ENCODE results near the gene KRT20. TPM values are rescaled to one million over a fixed set of nuclear protein-coding genes. Genes with fewer than 3 reads are reported as not detected.

The KRT20 gene
- total RNA-seq, 1 experiment from 2014 or later = 1.5 TPM

DNA sequence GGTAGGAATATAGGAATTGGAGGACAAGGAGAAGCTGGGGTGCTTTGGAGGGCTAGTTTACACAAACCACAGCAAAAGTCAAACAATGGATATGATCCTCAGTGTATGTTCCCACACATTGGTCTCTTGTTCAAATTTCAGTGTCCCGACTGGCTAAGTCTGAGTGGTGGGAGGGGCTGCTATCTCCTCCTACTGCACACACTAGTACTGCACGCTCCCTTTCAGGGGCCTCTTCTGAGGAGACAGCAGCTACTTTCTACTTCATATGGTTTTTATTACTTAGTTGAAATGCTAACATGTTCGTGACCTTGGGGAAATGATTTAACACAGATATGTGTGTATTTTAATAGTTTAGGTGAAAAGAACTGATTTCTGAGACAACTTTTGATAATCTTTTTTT lies 43.8 kb downstream of the KRT20 start:
- no peak overlapping the region for H2AFZ ChIP-seq (ENCODE audit: low read depth, low read length, poor library complexity, severe bottlenecking)
- no peaks in the 10 kb centered on the region for H3K9me3 ChIP-seq (ENCODE audit: control insufficient read depth in 1 of 2, insufficient read depth in 1 of 2, low read depth in 1 of 2, low read length in 2 of 2)
- ChIA-PET POLR2A (no interaction called here), CTCF (no interaction called here), RAD21 (ENCODE audit: low non-redundant PET in 1 of 2, low total read pairs in 2 of 2, uncharacterized antibody in 2 of 2, unreplicated experiment in 2 of 2) (no interaction called here)
- H3K4me1 ChIP-seq (ENCODE audit: control insufficient read depth in 1 of 2, insufficient read depth in 2 of 2, low read length in 2 of 2) = no peaks in the 10 kb centered on the region
- H3K27me3 ChIP-seq (ENCODE audit: insufficient read depth, low read length) = no peaks in the 10 kb centered on the region
- H3K4me2 ChIP-seq (ENCODE audit: low read length) = no peak overlapping the region
- no peak overlapping the region for H3K9ac ChIP-seq (ENCODE audit: low read length)
- intact Hi-C loops (cut with micrococcal nuclease) = no loop called here
- ATAC-seq (no peak), DNase-seq (ENCODE audit: low read depth, low spot score) (no peak)
- no peak overlapping the region for H3K27ac ChIP-seq (ENCODE audit: low read depth, low read length)
- H3K9me2 ChIP-seq (ENCODE audit: insufficient read depth) = no peaks in the 10 kb centered on the region
- no TSS peak for BruUV-seq (replicated peaks)
- H3K36me3 ChIP-seq (ENCODE audit: control insufficient read depth in 1 of 2, insufficient read depth in 2 of 2, low read length in 2 of 2) = no peaks in the 10 kb centered on the region; a peak in 1 of 4 replicates
- H3K4me3 ChIP-seq (replicated peaks in 1 of 2; ENCODE audit: low read depth in 1 of 2, low read length in 2 of 2) = no peak overlapping the region
- no peaks in the 10 kb centered on the region for H4K20me1 ChIP-seq (ENCODE audit: insufficient read depth)
- no peak for TF ChIP-seq FOSL1 (IDR thresholded peaks at IDR 0.05; ENCODE audit: low read depth)
- TF ChIP-seq, protein P1, sequence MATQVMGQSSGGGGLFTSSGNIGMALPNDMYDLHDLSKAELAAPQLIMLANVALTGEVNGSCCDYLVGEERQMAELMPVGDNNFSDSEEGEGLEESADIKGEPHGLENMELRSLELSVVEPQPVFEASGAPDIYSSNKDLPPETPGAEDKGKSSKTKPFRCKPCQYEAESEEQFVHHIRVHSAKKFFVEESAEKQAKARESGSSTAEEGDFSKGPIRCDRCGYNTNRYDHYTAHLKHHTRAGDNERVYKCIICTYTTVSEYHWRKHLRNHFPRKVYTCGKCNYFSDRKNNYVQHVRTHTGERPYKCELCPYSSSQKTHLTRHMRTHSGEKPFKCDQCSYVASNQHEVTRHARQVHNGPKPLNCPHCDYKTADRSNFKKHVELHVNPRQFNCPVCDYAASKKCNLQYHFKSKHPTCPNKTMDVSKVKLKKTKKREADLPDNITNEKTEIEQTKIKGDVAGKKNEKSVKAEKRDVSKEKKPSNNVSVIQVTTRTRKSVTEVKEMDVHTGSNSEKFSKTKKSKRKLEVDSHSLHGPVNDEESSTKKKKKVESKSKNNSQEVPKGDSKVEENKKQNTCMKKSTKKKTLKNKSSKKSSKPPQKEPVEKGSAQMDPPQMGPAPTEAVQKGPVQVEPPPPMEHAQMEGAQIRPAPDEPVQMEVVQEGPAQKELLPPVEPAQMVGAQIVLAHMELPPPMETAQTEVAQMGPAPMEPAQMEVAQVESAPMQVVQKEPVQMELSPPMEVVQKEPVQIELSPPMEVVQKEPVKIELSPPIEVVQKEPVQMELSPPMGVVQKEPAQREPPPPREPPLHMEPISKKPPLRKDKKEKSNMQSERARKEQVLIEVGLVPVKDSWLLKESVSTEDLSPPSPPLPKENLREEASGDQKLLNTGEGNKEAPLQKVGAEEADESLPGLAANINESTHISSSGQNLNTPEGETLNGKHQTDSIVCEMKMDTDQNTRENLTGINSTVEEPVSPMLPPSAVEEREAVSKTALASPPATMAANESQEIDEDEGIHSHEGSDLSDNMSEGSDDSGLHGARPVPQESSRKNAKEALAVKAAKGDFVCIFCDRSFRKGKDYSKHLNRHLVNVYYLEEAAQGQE (IDR thresholded peaks at IDR 0.05; ENCODE audit: low read depth) = no peak
- no peak for TF ChIP-seq SP1 (IDR thresholded peaks at IDR 0.05; ENCODE audit: low read depth)
- TF ChIP-seq YY1 (IDR thresholded peaks at IDR 0.05; ENCODE audit: extremely low read depth, insufficient replicate concordance, low read depth, low read length) = no peak
- H3K79me2 ChIP-seq (ENCODE audit: insufficient read depth, low read length) = no peaks in the 10 kb centered on the region

DNA sequence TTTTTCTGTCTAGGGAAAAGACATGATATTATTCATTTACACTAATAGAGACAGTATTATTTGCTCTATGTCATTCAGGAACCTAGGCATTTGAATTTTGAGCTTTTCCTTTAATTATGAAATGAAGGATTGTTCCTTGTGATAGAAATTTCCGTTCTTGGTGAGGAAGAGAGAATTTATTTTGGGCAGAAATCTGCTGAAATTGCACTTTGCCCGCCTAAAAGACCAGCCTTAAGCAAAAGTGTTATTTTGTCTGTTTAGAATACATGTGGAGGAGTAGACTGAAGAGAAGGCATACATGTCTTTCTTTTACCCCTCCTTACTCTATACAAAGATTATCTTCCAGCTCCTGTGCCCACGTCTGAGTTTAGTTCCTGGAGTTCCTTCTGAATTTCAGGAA lies 45.8 kb downstream of the KRT20 start:
- POLR2A ChIA-PET = no interaction called here
- BruUV-seq (replicated peaks) = no TSS peak
- intact Hi-C loops (cut with micrococcal nuclease) = no loop called here

More for the DNA sequence above, 45.8 kb downstream of the KRT20 start:
- no peak overlapping the region for H3K27ac ChIP-seq (ENCODE audit: low read depth, low read length)
- H3K9me2 ChIP-seq (ENCODE audit: insufficient read depth) = no peaks in the 10 kb centered on the region
- H2AFZ ChIP-seq (ENCODE audit: low read depth, low read length, poor library complexity, severe bottlenecking) = no peak overlapping the region
- no peak for TF ChIP-seq SIN3A (IDR thresholded peaks at IDR 0.05; ENCODE audit: low read depth)
- TF ChIP-seq, protein P2, sequence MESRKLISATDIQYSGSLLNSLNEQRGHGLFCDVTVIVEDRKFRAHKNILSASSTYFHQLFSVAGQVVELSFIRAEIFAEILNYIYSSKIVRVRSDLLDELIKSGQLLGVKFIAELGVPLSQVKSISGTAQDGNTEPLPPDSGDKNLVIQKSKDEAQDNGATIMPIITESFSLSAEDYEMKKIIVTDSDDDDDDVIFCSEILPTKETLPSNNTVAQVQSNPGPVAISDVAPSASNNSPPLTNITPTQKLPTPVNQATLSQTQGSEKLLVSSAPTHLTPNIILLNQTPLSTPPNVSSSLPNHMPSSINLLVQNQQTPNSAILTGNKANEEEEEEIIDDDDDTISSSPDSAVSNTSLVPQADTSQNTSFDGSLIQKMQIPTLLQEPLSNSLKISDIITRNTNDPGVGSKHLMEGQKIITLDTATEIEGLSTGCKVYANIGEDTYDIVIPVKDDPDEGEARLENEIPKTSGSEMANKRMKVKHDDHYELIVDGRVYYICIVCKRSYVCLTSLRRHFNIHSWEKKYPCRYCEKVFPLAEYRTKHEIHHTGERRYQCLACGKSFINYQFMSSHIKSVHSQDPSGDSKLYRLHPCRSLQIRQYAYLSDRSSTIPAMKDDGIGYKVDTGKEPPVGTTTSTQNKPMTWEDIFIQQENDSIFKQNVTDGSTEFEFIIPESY (IDR thresholded peaks at IDR 0.05; ENCODE audit: extremely low read depth, insufficient replicate concordance, low read length) = no peak
- TF ChIP-seq CEBPB (IDR thresholded peaks at IDR 0.05; ENCODE audit: low read depth) = no peak
- H3K27me3 ChIP-seq (ENCODE audit: insufficient read depth, low read length) = no peaks in the 10 kb centered on the region
- H3K36me3 ChIP-seq (ENCODE audit: control insufficient read depth in 1 of 2, insufficient read depth in 2 of 2, low read length in 2 of 2) = peaks cover under 1 to 10% of the 10 kb centered on the region in 2 experiments; a peak in 1 of 4 replicates
- no peak overlapping the region for H3K9ac ChIP-seq (ENCODE audit: low read length)
- ChIA-PET RAD21 (ENCODE audit: low non-redundant PET in 1 of 2, low total read pairs in 2 of 2, uncharacterized antibody in 2 of 2, unreplicated experiment in 2 of 2) (no interaction called here), CTCF (no interaction called here)
- DNase-seq (ENCODE audit: low read depth, low spot score) (no peak), ATAC-seq (no peak)
- no peak overlapping the region for H3K4me3 ChIP-seq (replicated peaks in 1 of 2; ENCODE audit: low read depth in 1 of 2, low read length in 2 of 2)
- H3K9me3 ChIP-seq (ENCODE audit: control insufficient read depth in 1 of 2, insufficient read depth in 1 of 2, low read depth in 1 of 2, low read length in 2 of 2) = no peaks in the 10 kb centered on the region
- no peaks in the 10 kb centered on the region for H3K4me1 ChIP-seq (ENCODE audit: control insufficient read depth in 1 of 2, insufficient read depth in 2 of 2, low read length in 2 of 2)
- no peak overlapping the region for H3K4me2 ChIP-seq (ENCODE audit: low read length)
- H3K79me2 ChIP-seq (ENCODE audit: insufficient read depth, low read length) = peaks cover 5% of the 10 kb centered on the region; the same call in 1 of the 2 replicates
- no peaks in the 10 kb centered on the region for H4K20me1 ChIP-seq (ENCODE audit: insufficient read depth)

All from HCT116 (cell line).